Sigmoid colon (tissue), 7 donors: ENCODE data around the gene POP5. TPM values are rescaled to one million over a fixed set of nuclear protein-coding genes. Genes with fewer than 3 reads are reported as not detected.
"Not testable (repeated sequence)": the region's sequence is repeated elsewhere in the genome, so short reads cannot be mapped to it uniquely, and the experiment has no call there.

ENCODE experiments used
- DNase-seq: peaks from one replicate; pipeline ENCODE4 v3.0.0-alpha.2; 2019
- H3K27ac ChIP-seq, 4 donors: fragments of 200-600 bp; sonication (generic); one replicate each; pipeline ENCODE4 v1.5.1; 2016 to 2019; ENCODE audit warnings: mild to moderate bottlenecking in 1 of 4
- H3K27me3 ChIP-seq, 3 donors: fragments of 200-600 bp; sonication (generic); one replicate each; pipeline ENCODE4 v1.5.1; 2019; ENCODE audit warnings: mild to moderate bottlenecking in 1 of 3
- H3K36me3 ChIP-seq, 4 donors: fragments of 200-600 bp; sonication (generic); one replicate each; pipeline ENCODE4 v1.5.1; 2016 to 2019
- H3K4me1 ChIP-seq, 4 donors: fragments of 200-600 bp; sonication (generic); one replicate each; pipeline ENCODE4 v1.5.1; 2017 to 2019
- H3K4me3 ChIP-seq, 4 donors: fragments of 200-600 bp; sonication (generic); one replicate each; pipeline ENCODE4 v1.5.1; 2017 to 2019; ENCODE audit warnings: mild to moderate bottlenecking in 2 of 4, moderate library complexity in 1 of 4
- H3K9me3 ChIP-seq, 4 donors: fragments of 200-600 bp in 3 of 4; sonication (generic) in 3 of 4; one replicate each; pipeline versions ENCODE4 v1.5.1 to v1.6.1; 2013 to 2019
- CTCF ChIP-seq, 4 experiments: fragments of 450-650 bp in 3 of 4; fragments of 200-600 bp in 1 of 4; IDR thresholded peaks; one replicate each; pipeline ENCODE4 v1.5.1; 2016 to 2019; ENCODE audit warnings: antibody characterized with exemption in 4 of 4, mild to moderate bottlenecking in 3 of 4, moderate library complexity in 2 of 4
- EP300 ChIP-seq, 4 donors: sonication (generic); formaldehyde crosslinking; IDR thresholded peaks; one replicate each; pipeline ENCODE4 v1.6.1; 2017; ENCODE audit warnings: antibody characterized with exemption in 4 of 4
- POLR2A ChIP-seq, 2 donors: fragments of 450-650 bp; IDR thresholded peaks; one replicate each; pipeline ENCODE4 v1.6.1; 2016; ENCODE audit warnings: antibody characterized with exemption in 2 of 2, mild to moderate bottlenecking in 2 of 2, moderate library complexity in 2 of 2
- POLR2AphosphoS5 ChIP-seq, 4 donors: sonication (generic); formaldehyde crosslinking; IDR thresholded peaks; one replicate each; pipeline ENCODE4 v1.6.1; 2017; ENCODE audit warnings: antibody characterized with exemption in 4 of 4
- WGBS, 2 donors: extraction: QIAGEN DNeasy Blood & Tissue Kit; methylation state at CpG; one replicate each; pipeline ENCODE4 v1.1.7; 2013; 5-methylcytosine and 5-hydroxymethylcytosine counted together
- intact Hi-C: fragments of 100-400 bp; cut with DNase I; formaldehyde crosslinking; loops from one replicate; pipeline ENCODE4 v1.15.1; 2023
- polyA plus RNA-seq, 3 donors: library from polyadenylated mRNA; stranded (reverse); fragments of 200-250 nt; gene quantifications; one replicate each; pipeline ENCODE4 v1.2.3, GENCODE V29; 2013
- total RNA-seq, 4 donors: library from RNA; depleted of rRNA; stranded (reverse); fragments of >200 nt; gene quantifications; one replicate each; pipeline ENCODE4 v1.1.0, GENCODE V29; 2016
- donor health status: healthy with polysubstance abuse.
- donor health status: Bipolar disorder and iron deficiency.
- donor health status: healthy.

POP5 gene
- total and polyA plus RNA-seq, 7 donors: 21.0 to 58.0 (median 27.8) TPM

- no peak for DNase-seq
- Histone ChIP-seq H3K27me3 (no peaks in the 10 kb centered on the region), H3K4me1 (no peaks in the 10 kb centered on the region), H3K27ac (no peak overlapping the region), H3K9me3 (no peaks in the 10 kb centered on the region), H3K4me3 (no peak overlapping the region), H3K36me3 (no peaks in the 10 kb centered on the region)
- 86% methylated on average over 4 of the region's 4 CpGs for WGBS, 2 donors
- intact Hi-C loops: no loop called here
- TF ChIP-seq POLR2AphosphoS5 (IDR thresholded peaks at IDR 0.05) (no peak), EP300 (IDR thresholded peaks at IDR 0.05) (no peak), CTCF (IDR thresholded peaks at IDR 0.05) (no peak), POLR2A (IDR thresholded peaks at IDR 0.05) (no peak)
These were observed 29.4 kb upstream of the POP5 start for GRCh38 chr12:120610560-120610959.

- H3K36me3 ChIP-seq, intact Hi-C loops, H3K27ac ChIP-seq, DNase-seq, H3K9me3 ChIP-seq, H3K4me3 ChIP-seq, H3K4me1 ChIP-seq, H3K27me3 ChIP-seq: not testable (repeated sequence)
- WGBS, 2 donors: 51 to 64% methylated on average over 5 of the region's 5 CpGs
These were observed 21.2 kb upstream of the POP5 start for GRCh38 chr12:120602416-120602815.

- no peak for DNase-seq
- no peak for TF ChIP-seq CTCF (IDR thresholded peaks at IDR 0.05)
- TF ChIP-seq POLR2A (IDR thresholded peaks at IDR 0.05): no peak
- no peak for TF ChIP-seq EP300 (IDR thresholded peaks at IDR 0.05)
- TF ChIP-seq POLR2AphosphoS5 (IDR thresholded peaks at IDR 0.05): no peak
- intact Hi-C loops: no loop called here
- Histone ChIP-seq H3K4me1 (no peaks in the 10 kb centered on the region), H3K4me3 (no peak overlapping the region), H3K36me3 (no peaks in the 10 kb centered on the region), H3K27me3 (no peaks in the 10 kb centered on the region), H3K27ac (no peak overlapping the region), H3K9me3 (no peaks in the 10 kb centered on the region)
- 83 to 85% methylated on average over 23 of the region's 23 CpGs for whole genome bisulfite sequencing, 2 donors
These were observed 18.7 kb upstream of the POP5 start for GRCh38 chr12:120599672-120600552.

GRCh38 chr12:120598674-120599463, 17.7 kb upstream of the POP5 start:
- no peak overlapping the region for H3K4me3 ChIP-seq
- TF ChIP-seq POLR2A (IDR thresholded peaks at IDR 0.05): no peak
- TF ChIP-seq POLR2AphosphoS5 (IDR thresholded peaks at IDR 0.05): no peak
- no peak for TF ChIP-seq EP300 (IDR thresholded peaks at IDR 0.05)
- TF ChIP-seq CTCF (IDR thresholded peaks at IDR 0.05): no peak
- DNase-seq: no peak
- intact Hi-C loops: no loop called here
- WGBS, 2 donors: 54 to 70% methylated on average over 13 of the region's 13 CpGs
- H3K36me3 ChIP-seq: no peaks in the 10 kb centered on the region
- no peak overlapping the region for H3K27ac ChIP-seq
- H3K4me1 ChIP-seq: no peaks in the 10 kb centered on the region
- H3K9me3 ChIP-seq: no peaks in the 10 kb centered on the region
- no peaks in the 10 kb centered on the region for H3K27me3 ChIP-seq

- intact Hi-C loops: no loop called here
- H3K27ac ChIP-seq: no peak overlapping the region
- 74 to 77% methylated on average over 3 of the region's 3 CpGs for WGBS, 2 donors
- H3K4me3 ChIP-seq: no peak overlapping the region
- no peak for DNase-seq
- no peaks in the 10 kb centered on the region for H3K9me3 ChIP-seq
- no peaks in the 10 kb centered on the region for H3K4me1 ChIP-seq
- H3K27me3 ChIP-seq: no peaks in the 10 kb centered on the region
- TF ChIP-seq POLR2AphosphoS5 (IDR thresholded peaks at IDR 0.05) (no peak), CTCF (IDR thresholded peaks at IDR 0.05) (no peak), EP300 (IDR thresholded peaks at IDR 0.05) (no peak), POLR2A (IDR thresholded peaks at IDR 0.05) (no peak)
- no peaks in the 10 kb centered on the region for H3K36me3 ChIP-seq
These were observed 16.7 kb upstream of the POP5 start for GRCh38 chr12:120597861-120598260.
